RWPE2 (cell line): Measurements from ENCODE around the gene OSBPL3.
A peak's percentile ranks its signal among the peaks of the same experiment; 100 is the strongest.

Source experiments
- ATAC-seq: fragments of 200-7000 bp; cut with Tn5 transposase; 3 replicates; pipeline ENCODE4 v1.9.1; 2021; ENCODE audit warnings: low read depth
- DNase-seq: peaks from one replicate; pipeline ENCODE4 v3.0.0-alpha.2; 2020; ENCODE audit warnings: low spot score
- H3K27ac ChIP-seq: fragments of 450-650 bp; 2 replicates; pipeline ENCODE4 v1.5.1; 2017; ENCODE audit warnings: mild to moderate bottlenecking; ENCODE audit not compliant: poor library complexity, severe bottlenecking
- H3K27me3 ChIP-seq: fragments of 250-450 bp; sonication (Bioruptor Pico); 2 replicates; pipeline ENCODE4 v1.5.1; 2021; ENCODE audit warnings: mild to moderate bottlenecking, moderate library complexity; ENCODE audit not compliant: insufficient read depth, poor library complexity, severe bottlenecking
- H3K36me3 ChIP-seq: fragments of 250-450 bp; sonication (Bioruptor Pico); 2 replicates; pipeline ENCODE4 v1.5.1; 2020; ENCODE audit warnings: low read depth, mild to moderate bottlenecking, moderate library complexity
- H3K4me1 ChIP-seq: fragments of 250-450 bp; sonication (Bioruptor Pico); 2 replicates; pipeline ENCODE4 v1.5.1; 2021; ENCODE audit warnings: mild to moderate bottlenecking, moderate library complexity; ENCODE audit not compliant: insufficient read depth, poor library complexity, severe bottlenecking
- H3K4me3 ChIP-seq: fragments of 250-450 bp; sonication (Bioruptor Pico); 2 replicates; pipeline ENCODE4 v1.5.1; 2021; ENCODE audit warnings: mild to moderate bottlenecking, moderate library complexity; ENCODE audit not compliant: severe bottlenecking
- H3K9me3 ChIP-seq: fragments of 250-450 bp; sonication (Bioruptor Pico); 2 replicates; pipeline ENCODE4 v1.5.1; 2021; ENCODE audit warnings: mild to moderate bottlenecking, moderate library complexity; ENCODE audit not compliant: severe bottlenecking
- TF ChIP-seq, protein P1 (sequence below): fragments of 450-650 bp; IDR thresholded peaks from one replicate; pipeline ENCODE4 v1.5.1; 2017; ENCODE audit warnings: mild to moderate bottlenecking, moderate library complexity; ENCODE audit not compliant: poor library complexity, severe bottlenecking

OSBPL3 gene

GRCh38 chr7:24781106-24781505, 198.9 kb downstream of the OSBPL3 start:
- peaks cover 10% of the 10 kb centered on the region for H3K4me1 ChIP-seq
- no peak overlapping the region for H3K27ac ChIP-seq
- H3K4me3 ChIP-seq = no peak overlapping the region
- DNase-seq (no peak), ATAC-seq (no peak)
- H3K27me3 ChIP-seq = no peaks in the 10 kb centered on the region
- no peaks in the 10 kb centered on the region for H3K9me3 ChIP-seq
- H3K36me3 ChIP-seq = no peaks in the 10 kb centered on the region
- TF ChIP-seq, protein P1, sequence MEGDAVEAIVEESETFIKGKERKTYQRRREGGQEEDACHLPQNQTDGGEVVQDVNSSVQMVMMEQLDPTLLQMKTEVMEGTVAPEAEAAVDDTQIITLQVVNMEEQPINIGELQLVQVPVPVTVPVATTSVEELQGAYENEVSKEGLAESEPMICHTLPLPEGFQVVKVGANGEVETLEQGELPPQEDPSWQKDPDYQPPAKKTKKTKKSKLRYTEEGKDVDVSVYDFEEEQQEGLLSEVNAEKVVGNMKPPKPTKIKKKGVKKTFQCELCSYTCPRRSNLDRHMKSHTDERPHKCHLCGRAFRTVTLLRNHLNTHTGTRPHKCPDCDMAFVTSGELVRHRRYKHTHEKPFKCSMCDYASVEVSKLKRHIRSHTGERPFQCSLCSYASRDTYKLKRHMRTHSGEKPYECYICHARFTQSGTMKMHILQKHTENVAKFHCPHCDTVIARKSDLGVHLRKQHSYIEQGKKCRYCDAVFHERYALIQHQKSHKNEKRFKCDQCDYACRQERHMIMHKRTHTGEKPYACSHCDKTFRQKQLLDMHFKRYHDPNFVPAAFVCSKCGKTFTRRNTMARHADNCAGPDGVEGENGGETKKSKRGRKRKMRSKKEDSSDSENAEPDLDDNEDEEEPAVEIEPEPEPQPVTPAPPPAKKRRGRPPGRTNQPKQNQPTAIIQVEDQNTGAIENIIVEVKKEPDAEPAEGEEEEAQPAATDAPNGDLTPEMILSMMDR = no peak

- DNase-seq (no peak), ATAC-seq (no peak)
- Histone ChIP-seq H3K9me3 (no peaks in the 10 kb centered on the region), H3K4me1 (peaks cover 20% of the 10 kb centered on the region), H3K27me3 (no peaks in the 10 kb centered on the region), H3K4me3 (no peak overlapping the region), H3K27ac (no peak overlapping the region), H3K36me3 (no peaks in the 10 kb centered on the region)
- TF ChIP-seq, protein P1 = no peak
Measured at GRCh38 chr7:24779283-24779655, 200.7 kb downstream of the OSBPL3 start.

DNA sequence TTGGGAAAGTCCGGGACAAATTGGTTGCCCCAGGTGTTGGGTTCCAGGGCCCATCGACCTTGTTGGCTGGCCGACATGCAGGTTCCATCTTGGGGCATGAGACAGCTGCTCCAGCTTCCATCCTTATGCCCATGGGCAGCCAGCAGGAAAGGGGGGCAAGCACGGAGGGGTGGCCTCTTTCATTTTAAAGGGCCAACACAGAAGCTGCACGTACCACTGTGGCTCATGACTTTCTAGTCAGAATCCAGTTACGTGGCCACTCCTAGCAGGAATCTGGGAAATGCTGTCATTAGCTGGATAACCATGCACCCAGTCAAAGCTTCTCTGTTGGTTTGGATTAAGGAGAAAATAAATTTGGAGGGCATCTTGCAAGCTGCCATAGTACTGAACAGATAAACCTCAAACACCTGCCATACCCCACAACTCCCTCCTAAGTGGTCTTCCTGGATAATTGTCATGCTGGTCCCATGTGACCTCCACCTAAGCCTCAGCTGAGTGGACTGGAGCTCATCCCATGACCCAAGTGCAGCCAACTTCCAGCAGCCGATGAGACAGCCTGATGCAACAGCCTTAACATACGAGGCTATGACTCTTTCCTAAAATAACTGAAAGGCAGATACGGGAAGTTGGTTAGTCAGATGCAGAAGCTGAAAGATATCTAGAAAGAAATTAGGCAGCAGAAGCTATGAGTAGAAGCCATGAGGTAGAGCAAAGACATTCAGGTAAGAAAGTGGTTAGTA, 201.3 kb downstream of the OSBPL3 start:
- Histone ChIP-seq H3K4me3 (no peak overlapping the region), H3K27ac (no peak overlapping the region), H3K9me3 (no peaks in the 10 kb centered on the region), H3K4me1 (peaks cover 22% of the 10 kb centered on the region), H3K27me3 (no peaks in the 10 kb centered on the region), H3K36me3 (no peaks in the 10 kb centered on the region)
- ATAC-seq (peak; percentile 59), DNase-seq (no peak)
- TF ChIP-seq, protein P1 = no peak

- no peak overlapping the region for H3K4me3 ChIP-seq
- ATAC-seq (no peak), DNase-seq (no peak)
- no peak overlapping the region for H3K27ac ChIP-seq
- no peaks in the 10 kb centered on the region for H3K36me3 ChIP-seq
- peaks cover 24% of the 10 kb centered on the region for H3K4me1 ChIP-seq
- no peaks in the 10 kb centered on the region for H3K9me3 ChIP-seq
- TF ChIP-seq, protein P1 = no peak
- no peaks in the 10 kb centered on the region for H3K27me3 ChIP-seq
Measured at GRCh38 chr7:24777806-24778205, 202.2 kb downstream of the OSBPL3 start.

DNA sequence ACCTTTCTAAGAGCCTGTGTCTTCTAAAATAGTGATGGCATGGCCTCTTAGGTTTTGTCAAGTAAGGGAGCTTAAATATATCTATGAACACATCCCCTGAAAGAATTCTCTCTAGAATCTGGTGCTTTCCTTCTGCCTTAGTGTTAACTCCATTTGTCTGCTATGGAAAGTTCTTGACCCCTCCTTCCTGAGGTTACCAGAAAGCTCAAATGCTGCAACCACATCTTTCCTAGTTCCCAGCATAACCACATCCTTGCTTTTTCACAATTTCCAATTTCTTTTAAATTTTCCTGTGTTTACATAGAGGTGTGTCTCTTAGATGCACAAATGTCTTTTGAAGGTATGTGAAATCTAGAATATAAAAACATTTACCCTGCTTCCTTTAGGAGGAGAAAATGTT, 206.3 kb downstream of the OSBPL3 start:
- H3K4me1 ChIP-seq = peaks cover 18% of the 10 kb centered on the region
- no peaks in the 10 kb centered on the region for H3K9me3 ChIP-seq
- ATAC-seq (no peak), DNase-seq (no peak)
- H3K27ac ChIP-seq = no peak overlapping the region
- H3K27me3 ChIP-seq = no peaks in the 10 kb centered on the region
- H3K4me3 ChIP-seq = no peak overlapping the region
- TF ChIP-seq, protein P1 = no peak
- H3K36me3 ChIP-seq = no peaks in the 10 kb centered on the region
